ENCODE measurements around the gene GSTA4. TPM values are rescaled to one million over a fixed set of nuclear protein-coding genes. Genes with fewer than 3 reads are reported as not detected.

The GSTA4 gene
- total and polyA plus RNA-seq, 2 of the 13 experiments (the other 11 are each of a cell fraction or from before 2014, with no cell fraction given), result 34.1 to 53.6 TPM

DNA sequence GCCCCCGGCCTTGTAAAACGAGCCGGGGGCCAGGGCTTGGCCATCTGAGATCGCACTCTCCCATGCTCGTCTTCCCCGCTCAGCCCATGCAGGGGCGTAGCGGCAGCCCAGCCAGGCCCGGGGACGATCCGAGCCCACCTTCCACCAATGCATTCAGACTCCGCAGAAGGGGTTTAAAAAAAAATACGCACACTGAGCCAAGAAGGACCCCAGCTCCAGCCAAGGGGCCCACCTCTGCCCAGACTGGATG lies 320 bp downstream of the GSTA4 start (continued):
- TF ChIP-seq, protein P1, sequence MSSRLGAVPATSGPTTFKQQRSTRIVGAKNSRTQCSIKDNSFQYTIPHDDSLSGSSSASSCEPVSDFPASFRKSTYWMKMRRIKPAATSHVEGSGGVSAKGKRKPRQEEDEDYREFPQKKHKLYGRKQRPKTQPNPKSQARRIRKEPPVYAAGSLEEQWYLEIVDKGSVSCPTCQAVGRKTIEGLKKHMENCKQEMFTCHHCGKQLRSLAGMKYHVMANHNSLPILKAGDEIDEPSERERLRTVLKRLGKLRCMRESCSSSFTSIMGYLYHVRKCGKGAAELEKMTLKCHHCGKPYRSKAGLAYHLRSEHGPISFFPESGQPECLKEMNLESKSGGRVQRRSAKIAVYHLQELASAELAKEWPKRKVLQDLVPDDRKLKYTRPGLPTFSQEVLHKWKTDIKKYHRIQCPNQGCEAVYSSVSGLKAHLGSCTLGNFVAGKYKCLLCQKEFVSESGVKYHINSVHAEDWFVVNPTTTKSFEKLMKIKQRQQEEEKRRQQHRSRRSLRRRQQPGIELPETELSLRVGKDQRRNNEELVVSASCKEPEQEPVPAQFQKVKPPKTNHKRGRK (CRISPR knock-in tag; IDR thresholded peaks at IDR 0.05), result peak; percentile 89; the same call in 1 of the 2 replicates
- TF ChIP-seq, protein P2, sequence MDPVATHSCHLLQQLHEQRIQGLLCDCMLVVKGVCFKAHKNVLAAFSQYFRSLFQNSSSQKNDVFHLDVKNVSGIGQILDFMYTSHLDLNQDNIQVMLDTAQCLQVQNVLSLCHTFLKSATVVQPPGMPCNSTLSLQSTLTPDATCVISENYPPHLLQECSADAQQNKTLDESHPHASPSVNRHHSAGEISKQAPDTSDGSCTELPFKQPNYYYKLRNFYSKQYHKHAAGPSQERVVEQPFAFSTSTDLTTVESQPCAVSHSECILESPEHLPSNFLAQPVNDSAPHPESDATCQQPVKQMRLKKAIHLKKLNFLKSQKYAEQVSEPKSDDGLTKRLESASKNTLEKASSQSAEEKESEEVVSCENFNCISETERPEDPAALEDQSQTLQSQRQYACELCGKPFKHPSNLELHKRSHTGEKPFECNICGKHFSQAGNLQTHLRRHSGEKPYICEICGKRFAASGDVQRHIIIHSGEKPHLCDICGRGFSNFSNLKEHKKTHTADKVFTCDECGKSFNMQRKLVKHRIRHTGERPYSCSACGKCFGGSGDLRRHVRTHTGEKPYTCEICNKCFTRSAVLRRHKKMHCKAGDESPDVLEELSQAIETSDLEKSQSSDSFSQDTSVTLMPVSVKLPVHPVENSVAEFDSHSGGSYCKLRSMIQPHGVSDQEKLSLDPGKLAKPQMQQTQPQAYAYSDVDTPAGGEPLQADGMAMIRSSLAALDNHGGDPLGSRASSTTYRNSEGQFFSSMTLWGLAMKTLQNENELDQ (CRISPR knock-in tag; IDR thresholded peaks at IDR 0.05; ENCODE audit: borderline replicate concordance), result no peak
- TF ChIP-seq, protein P3, sequence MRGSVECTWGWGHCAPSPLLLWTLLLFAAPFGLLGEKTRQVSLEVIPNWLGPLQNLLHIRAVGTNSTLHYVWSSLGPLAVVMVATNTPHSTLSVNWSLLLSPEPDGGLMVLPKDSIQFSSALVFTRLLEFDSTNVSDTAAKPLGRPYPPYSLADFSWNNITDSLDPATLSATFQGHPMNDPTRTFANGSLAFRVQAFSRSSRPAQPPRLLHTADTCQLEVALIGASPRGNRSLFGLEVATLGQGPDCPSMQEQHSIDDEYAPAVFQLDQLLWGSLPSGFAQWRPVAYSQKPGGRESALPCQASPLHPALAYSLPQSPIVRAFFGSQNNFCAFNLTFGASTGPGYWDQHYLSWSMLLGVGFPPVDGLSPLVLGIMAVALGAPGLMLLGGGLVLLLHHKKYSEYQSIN (CRISPR knock-in tag; IDR thresholded peaks at IDR 0.05; ENCODE audit: borderline replicate concordance), result 0 out of 2 replicates have a peak, but pooled peaks have one; percentile 67
- TF ChIP-seq ZNF607 (CRISPR knock-in tag; IDR thresholded peaks at IDR 0.05; ENCODE audit: borderline replicate concordance), result 0 out of 2 replicates have a peak, but pooled peaks have one; percentile 47
- TF ChIP-seq, protein P4, sequence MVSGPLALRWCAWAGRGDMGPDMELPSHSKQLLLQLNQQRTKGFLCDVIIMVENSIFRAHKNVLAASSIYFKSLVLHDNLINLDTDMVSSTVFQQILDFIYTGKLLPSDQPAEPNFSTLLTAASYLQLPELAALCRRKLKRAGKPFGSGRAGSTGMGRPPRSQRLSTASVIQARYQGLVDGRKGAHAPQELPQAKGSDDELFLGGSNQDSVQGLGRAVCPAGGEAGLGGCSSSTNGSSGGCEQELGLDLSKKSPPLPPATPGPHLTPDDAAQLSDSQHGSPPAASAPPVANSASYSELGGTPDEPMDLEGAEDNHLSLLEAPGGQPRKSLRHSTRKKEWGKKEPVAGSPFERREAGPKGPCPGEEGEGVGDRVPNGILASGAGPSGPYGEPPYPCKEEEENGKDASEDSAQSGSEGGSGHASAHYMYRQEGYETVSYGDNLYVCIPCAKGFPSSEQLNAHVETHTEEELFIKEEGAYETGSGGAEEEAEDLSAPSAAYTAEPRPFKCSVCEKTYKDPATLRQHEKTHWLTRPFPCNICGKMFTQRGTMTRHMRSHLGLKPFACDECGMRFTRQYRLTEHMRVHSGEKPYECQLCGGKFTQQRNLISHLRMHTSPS (CRISPR knock-in tag; IDR thresholded peaks at IDR 0.05; ENCODE audit: low read depth), result 0 out of 2 replicates have a peak, but pooled peaks have one; percentile 44
- TF ChIP-seq ZNF329 (CRISPR knock-in tag; IDR thresholded peaks at IDR 0.05; ENCODE audit: low read depth), result no peak
- TF ChIP-seq ZNF34 (CRISPR knock-in tag; IDR thresholded peaks at IDR 0.05; ENCODE audit: borderline replicate concordance), result no peak
- peak; percentile 78 for TF ChIP-seq ZNF225 (CRISPR knock-in tag; IDR thresholded peaks at IDR 0.05)
- TF ChIP-seq ETV6 (CRISPR knock-in tag; conservative IDR thresholded peaks at IDR 0.05), result 0 out of 2 replicates have a peak, but pooled peaks have one; percentile 27
- TF ChIP-seq, protein P5, sequence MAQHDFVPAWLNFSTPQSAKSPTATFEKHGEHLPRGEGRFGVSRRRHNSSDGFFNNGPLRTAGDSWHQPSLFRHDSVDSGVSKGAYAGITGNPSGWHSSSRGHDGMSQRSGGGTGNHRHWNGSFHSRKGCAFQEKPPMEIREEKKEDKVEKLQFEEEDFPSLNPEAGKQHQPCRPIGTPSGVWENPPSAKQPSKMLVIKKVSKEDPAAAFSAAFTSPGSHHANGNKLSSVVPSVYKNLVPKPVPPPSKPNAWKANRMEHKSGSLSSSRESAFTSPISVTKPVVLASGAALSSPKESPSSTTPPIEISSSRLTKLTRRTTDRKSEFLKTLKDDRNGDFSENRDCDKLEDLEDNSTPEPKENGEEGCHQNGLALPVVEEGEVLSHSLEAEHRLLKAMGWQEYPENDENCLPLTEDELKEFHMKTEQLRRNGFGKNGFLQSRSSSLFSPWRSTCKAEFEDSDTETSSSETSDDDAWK (CRISPR knock-in tag; IDR thresholded peaks at IDR 0.05), result no peak
- TF ChIP-seq IRX3 (CRISPR knock-in tag; IDR thresholded peaks at IDR 0.05; ENCODE audit: borderline replicate concordance, low read depth), result 0 out of 2 replicates have a peak, but pooled peaks have one; percentile 53
- TF ChIP-seq ZNF766 (CRISPR knock-in tag; IDR thresholded peaks at IDR 0.05; ENCODE audit: borderline replicate concordance), result 0 out of 2 replicates have a peak, but pooled peaks have one; percentile 3
- 0 out of 2 replicates have a peak, but pooled peaks have one; percentile 53 for TF ChIP-seq PRMT3 (CRISPR knock-in tag; IDR thresholded peaks at IDR 0.05; ENCODE audit: borderline replicate concordance, low read depth)
